ENCODE data around the gene ENOX1.

DNA sequence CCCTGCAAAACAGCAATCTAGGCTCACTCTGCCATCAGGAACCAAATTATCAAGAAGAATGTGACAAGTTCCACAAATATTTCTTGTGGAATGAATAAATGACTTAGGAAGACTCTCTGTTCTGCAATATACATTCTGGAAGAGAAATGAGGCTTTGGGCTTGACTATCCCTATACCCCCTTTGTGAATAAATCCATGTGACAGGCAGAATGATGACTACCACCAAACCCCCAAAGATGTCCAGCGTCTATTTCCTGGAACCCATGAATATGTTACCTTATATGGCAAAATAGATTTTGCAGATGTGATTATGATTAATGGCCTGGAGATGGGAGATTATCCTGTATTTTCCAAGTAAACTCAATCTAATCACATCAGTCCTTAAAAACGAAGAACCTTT lies 139.3 kb downstream of the ENOX1 start:
- TF ChIP-seq, protein P1, sequence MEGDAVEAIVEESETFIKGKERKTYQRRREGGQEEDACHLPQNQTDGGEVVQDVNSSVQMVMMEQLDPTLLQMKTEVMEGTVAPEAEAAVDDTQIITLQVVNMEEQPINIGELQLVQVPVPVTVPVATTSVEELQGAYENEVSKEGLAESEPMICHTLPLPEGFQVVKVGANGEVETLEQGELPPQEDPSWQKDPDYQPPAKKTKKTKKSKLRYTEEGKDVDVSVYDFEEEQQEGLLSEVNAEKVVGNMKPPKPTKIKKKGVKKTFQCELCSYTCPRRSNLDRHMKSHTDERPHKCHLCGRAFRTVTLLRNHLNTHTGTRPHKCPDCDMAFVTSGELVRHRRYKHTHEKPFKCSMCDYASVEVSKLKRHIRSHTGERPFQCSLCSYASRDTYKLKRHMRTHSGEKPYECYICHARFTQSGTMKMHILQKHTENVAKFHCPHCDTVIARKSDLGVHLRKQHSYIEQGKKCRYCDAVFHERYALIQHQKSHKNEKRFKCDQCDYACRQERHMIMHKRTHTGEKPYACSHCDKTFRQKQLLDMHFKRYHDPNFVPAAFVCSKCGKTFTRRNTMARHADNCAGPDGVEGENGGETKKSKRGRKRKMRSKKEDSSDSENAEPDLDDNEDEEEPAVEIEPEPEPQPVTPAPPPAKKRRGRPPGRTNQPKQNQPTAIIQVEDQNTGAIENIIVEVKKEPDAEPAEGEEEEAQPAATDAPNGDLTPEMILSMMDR (IDR thresholded peaks at IDR 0.05; ENCODE audit: borderline replicate concordance, extremely low read depth, low read length, poor library complexity, severe bottlenecking): no peak
- no peak for TF ChIP-seq EZH2 (IDR thresholded peaks at IDR 0.05; ENCODE audit: borderline replicate concordance, low read depth, low read length, severe bottlenecking)
